Progenitor cell of endocrine pancreas (in vitro differentiated cells): Measurements from ENCODE around the gene PTH1R. TPM values are rescaled to one million over a fixed set of nuclear protein-coding genes. Genes with fewer than 3 reads are reported as not detected.

Experiments
- DNase-seq: peaks from one replicate; pipeline ENCODE4 v3.0.0; 2021; ENCODE audit warnings: low spot score; ENCODE audit not compliant: unreplicated experiment
- H3K27ac Mint-ChIP-seq: 2 replicates; pipeline ENCODE4 v1.8.0; 2021; ENCODE audit warnings: mild to moderate bottlenecking, moderate library complexity, mixed read lengths
- H3K27me3 Mint-ChIP-seq: 2 replicates; pipeline ENCODE4 v1.8.0; 2021; ENCODE audit warnings: mixed read lengths
- H3K36me3 Mint-ChIP-seq: 2 replicates; pipeline ENCODE4 v1.8.0; 2022; ENCODE audit warnings: mixed read lengths; ENCODE audit not compliant: insufficient read depth
- H3K4me1 Mint-ChIP-seq: 2 replicates; pipeline ENCODE4 v1.8.0; 2021; ENCODE audit warnings: low read depth, mixed read lengths
- H3K4me3 Mint-ChIP-seq: 2 replicates; pipeline ENCODE4 v1.8.0; 2021; ENCODE audit warnings: low read depth, mild to moderate bottlenecking, moderate library complexity, mixed read lengths
- H3K9me3 Mint-ChIP-seq: 2 replicates; pipeline ENCODE4 v1.8.0; 2021; ENCODE audit warnings: low read depth, mixed read lengths
- CTCF ChIP-seq: fragments of 200-600 bp; sonication (generic); IDR thresholded peaks from one replicate; pipeline ENCODE4 v1.5.0; 2021; ENCODE audit warnings: antibody characterized with exemption, mild to moderate bottlenecking; ENCODE audit not compliant: unreplicated experiment
- total RNA-seq: library from RNA; stranded (reverse); gene quantifications from 2 replicates; pipeline ENCODE4 v1.2.1, GENCODE V29; 2021

Gene PTH1R
- total RNA-seq, 1 donor from 2014 or later: 0.26 TPM

GRCh38 chr3:46925585-46925934, 48.0 kb downstream of the PTH1R start:
- TF ChIP-seq CTCF: no peak
- Mint-ChIP-seq H3K4me3 (no peak overlapping the region), H3K4me1 (peaks cover 2% of the 10 kb centered on the region), H3K27me3 (no peaks in the 10 kb centered on the region), H3K36me3 (peaks cover 19% of the 10 kb centered on the region), H3K9me3 (peaks cover 4% of the 10 kb centered on the region), H3K27ac (no peak overlapping the region)
- no peak for DNase-seq

- Mint-ChIP-seq H3K36me3 (peaks cover 19% of the 10 kb centered on the region), H3K4me1 (peaks cover 7% of the 10 kb centered on the region), H3K4me3 (no peak overlapping the region), H3K27me3 (no peaks in the 10 kb centered on the region), H3K9me3 (peaks cover 4% of the 10 kb centered on the region), H3K27ac (peak overlapping the region; percentile 74)
- no peak for DNase-seq
- TF ChIP-seq CTCF: no peak
These were observed 48.5 kb downstream of the PTH1R start for GRCh38 chr3:46926039-46926438.

- Mint-ChIP-seq H3K4me1 (peaks cover 10% of the 10 kb centered on the region), H3K9me3 (peaks cover 4% of the 10 kb centered on the region), H3K4me3 (no peak overlapping the region), H3K27ac (peak overlapping the region; percentile 74), H3K36me3 (peaks cover 19% of the 10 kb centered on the region), H3K27me3 (no peaks in the 10 kb centered on the region)
- DNase-seq: no peak
- no peak for TF ChIP-seq CTCF
These were observed 48.9 kb downstream of the PTH1R start for GRCh38 chr3:46926447-46926846.

- H3K4me1 Mint-ChIP-seq: peaks cover 16% of the 10 kb centered on the region
- peak overlapping the region; percentile 51 for H3K27ac Mint-ChIP-seq
- DNase-seq: no peak
- no peak overlapping the region for H3K4me3 Mint-ChIP-seq
- TF ChIP-seq CTCF: no peak
- peaks cover 19% of the 10 kb centered on the region for H3K36me3 Mint-ChIP-seq
- no peaks in the 10 kb centered on the region for H3K27me3 Mint-ChIP-seq
- peaks cover 4% of the 10 kb centered on the region for H3K9me3 Mint-ChIP-seq
These were observed 49.6 kb downstream of the PTH1R start for GRCh38 chr3:46926871-46927717.

- Mint-ChIP-seq H3K4me3 (no peak overlapping the region), H3K36me3 (peaks cover 19% of the 10 kb centered on the region), H3K9me3 (peaks cover 4% of the 10 kb centered on the region), H3K27ac (no peak overlapping the region), H3K27me3 (no peaks in the 10 kb centered on the region), H3K4me1 (peaks cover 21% of the 10 kb centered on the region)
- TF ChIP-seq CTCF: no peak
- no peak for DNase-seq
These were observed 50.2 kb downstream of the PTH1R start for GRCh38 chr3:46927718-46928073.
